GM12872 (cell line): ENCODE data around the gene IFT57.

Experiments
- CTCF ChIP-seq: IDR thresholded peaks from 3 replicates; pipeline ENCODE4 v1.5.1; 2011; ENCODE audit warnings: low read depth, mild to moderate bottlenecking, low read length, moderate library complexity; ENCODE audit not compliant: insufficient read depth

The IFT57 gene

GRCh38 chr3:108209579-108209978 is 12.6 kb downstream of the IFT57 start:
- TF ChIP-seq CTCF: no peak

- no peak for TF ChIP-seq CTCF
Measured at GRCh38 chr3:108208831-108209230, 13.4 kb downstream of the IFT57 start.

GRCh38 chr3:108202834-108203233 is 19.4 kb downstream of the IFT57 start:
- no peak; the same call in 2 of the 3 replicates for TF ChIP-seq CTCF

- no peak for TF ChIP-seq CTCF
Measured at GRCh38 chr3:108202080-108202479, 20.1 kb downstream of the IFT57 start.

- TF ChIP-seq CTCF: no peak
Measured at GRCh38 chr3:108201258-108201657, 21.0 kb downstream of the IFT57 start.

GRCh38 chr3:108200578-108200977 is 21.6 kb downstream of the IFT57 start:
- TF ChIP-seq CTCF: no peak

- no peak for TF ChIP-seq CTCF
Measured at GRCh38 chr3:108200024-108200423, 22.2 kb downstream of the IFT57 start.

GRCh38 chr3:108191394-108191793 is 30.8 kb downstream of the IFT57 start:
- no peak for TF ChIP-seq CTCF
